Loucy (cell line): ENCODE data around the gene ITPK1.

ENCODE experiments used
- H2AFZ ChIP-seq: fragments of 200-600 bp; sonication (generic); 2 replicates; pipeline ENCODE4 v1.6.0; 2016; ENCODE audit warnings: antibody characterized with exemption, mild to moderate bottlenecking, low read length, moderate library complexity
- H3F3A ChIP-seq: fragments of 200-600 bp; 2 replicates; pipeline ENCODE4 v1.6.0; 2016; ENCODE audit warnings: antibody characterized with exemption, low read depth, mild to moderate bottlenecking
- H3K27me3 ChIP-seq: fragments of 200-600 bp; sonication (generic); 2 replicates; pipeline ENCODE4 v1.6.1; 2014; ENCODE audit warnings: low read length, mild to moderate bottlenecking; ENCODE audit not compliant: insufficient read depth, poor library complexity, severe bottlenecking
- H3K36me3 ChIP-seq: fragments of 200-600 bp; sonication (generic); 2 replicates; pipeline ENCODE4 v1.6.1; 2016; ENCODE audit warnings: low read length; ENCODE audit not compliant: insufficient read depth
- H3K4me1 ChIP-seq: fragments of 200-600 bp; sonication (generic); 2 replicates; pipeline ENCODE4 v1.5.1; 2014; ENCODE audit warnings: low read length, mild to moderate bottlenecking; ENCODE audit not compliant: insufficient read depth, poor library complexity, severe bottlenecking
- H3K4me2 ChIP-seq: fragments of 200-600 bp; sonication (generic); 2 replicates; pipeline ENCODE4 v1.6.0; 2014; ENCODE audit warnings: antibody characterized with exemption, low read length, low read depth, mild to moderate bottlenecking; ENCODE audit not compliant: poor library complexity, severe bottlenecking
- H3K4me3 ChIP-seq: fragments of 200-600 bp; sonication (generic); 2 replicates; pipeline ENCODE4 v1.5.1; 2014; ENCODE audit warnings: low read length, mild to moderate bottlenecking, mixed read lengths; ENCODE audit not compliant: poor library complexity, severe bottlenecking
- H3K79me2 ChIP-seq: fragments of 200-600 bp; sonication (generic); 2 replicates; pipeline ENCODE4 v1.6.1; 2014; ENCODE audit warnings: low read length; ENCODE audit not compliant: insufficient read depth
- H3K9ac ChIP-seq: fragments of 200-600 bp; sonication (generic); 2 replicates; pipeline ENCODE4 v1.6.0; 2014; ENCODE audit warnings: mild to moderate bottlenecking, low read depth, low read length, moderate library complexity; ENCODE audit not compliant: poor library complexity, severe bottlenecking
- H3K9me2 ChIP-seq: fragments of 200-600 bp; sonication (generic); replicated peaks from 2 replicates; pipeline ENCODE4 v1.6.1; 2016; ENCODE audit warnings: low read depth, low read length, mixed read lengths
- H3K9me3 ChIP-seq: fragments of 200-600 bp; sonication (generic); 2 replicates; pipeline ENCODE4 v1.6.1; 2014; ENCODE audit warnings: mild to moderate bottlenecking, antibody characterized with exemption, low read length, low read depth; ENCODE audit not compliant: insufficient read depth
- H4K20me1 ChIP-seq: fragments of 200-600 bp; sonication (generic); 2 replicates; pipeline ENCODE4 v1.6.0; 2014; ENCODE audit warnings: antibody characterized with exemption, low read length, mild to moderate bottlenecking; ENCODE audit not compliant: insufficient read depth, poor library complexity, severe bottlenecking
- EZH2phosphoT487 ChIP-seq: fragments of 200-600 bp; IDR thresholded peaks from 2 replicates; pipeline ENCODE4 v1.6.1; 2018; ENCODE audit warnings: antibody characterized with exemption, mild to moderate bottlenecking, moderate library complexity, borderline replicate concordance
- TF ChIP-seq, protein P1 (sequence below): fragments of 200-600 bp; sonication (generic); conservative IDR thresholded peaks from 2 replicates; pipeline ENCODE4 v1.5.1; 2014; ENCODE audit warnings: mild to moderate bottlenecking, antibody characterized with exemption, low read length

ITPK1 gene

DNA sequence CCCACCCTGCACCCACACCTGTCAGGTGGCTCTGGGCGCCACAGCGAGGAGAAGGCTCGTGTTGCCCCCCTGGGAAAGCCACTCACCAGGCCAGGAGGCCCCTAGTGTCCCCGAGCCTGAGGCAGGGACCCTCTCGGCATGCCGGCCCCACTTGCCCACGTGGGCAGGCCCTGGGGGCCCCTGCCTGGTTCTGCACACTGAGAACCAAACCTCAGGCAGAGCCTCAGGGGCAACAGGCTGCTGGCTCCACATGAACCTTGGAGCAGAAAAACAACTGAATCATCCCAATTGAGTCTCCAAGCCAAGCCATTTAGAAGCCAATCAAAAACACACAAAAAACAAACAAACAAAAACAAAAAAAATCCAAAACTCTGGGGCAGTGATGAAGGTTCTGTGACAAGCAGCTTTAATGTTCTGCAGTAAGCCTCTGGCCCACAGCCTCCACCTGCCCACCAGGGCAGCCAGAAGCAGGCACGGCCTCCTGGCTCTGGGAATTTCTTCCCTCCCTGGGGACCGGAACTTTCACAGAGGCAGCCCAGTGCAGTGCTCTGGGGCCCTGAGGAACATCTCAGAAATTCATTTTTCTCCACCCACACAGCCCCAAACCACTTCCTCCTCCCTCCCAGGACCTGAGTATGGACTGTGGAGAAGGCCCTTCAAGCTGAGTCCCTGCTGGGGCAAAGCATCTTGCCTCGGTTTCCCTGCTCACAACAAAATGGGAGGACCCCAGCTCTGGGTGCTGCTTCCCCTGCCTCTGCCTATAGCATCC lies 102.6 kb downstream of the ITPK1 start:
- TF ChIP-seq EZH2phosphoT487 = no peak
- TF ChIP-seq, protein P1, sequence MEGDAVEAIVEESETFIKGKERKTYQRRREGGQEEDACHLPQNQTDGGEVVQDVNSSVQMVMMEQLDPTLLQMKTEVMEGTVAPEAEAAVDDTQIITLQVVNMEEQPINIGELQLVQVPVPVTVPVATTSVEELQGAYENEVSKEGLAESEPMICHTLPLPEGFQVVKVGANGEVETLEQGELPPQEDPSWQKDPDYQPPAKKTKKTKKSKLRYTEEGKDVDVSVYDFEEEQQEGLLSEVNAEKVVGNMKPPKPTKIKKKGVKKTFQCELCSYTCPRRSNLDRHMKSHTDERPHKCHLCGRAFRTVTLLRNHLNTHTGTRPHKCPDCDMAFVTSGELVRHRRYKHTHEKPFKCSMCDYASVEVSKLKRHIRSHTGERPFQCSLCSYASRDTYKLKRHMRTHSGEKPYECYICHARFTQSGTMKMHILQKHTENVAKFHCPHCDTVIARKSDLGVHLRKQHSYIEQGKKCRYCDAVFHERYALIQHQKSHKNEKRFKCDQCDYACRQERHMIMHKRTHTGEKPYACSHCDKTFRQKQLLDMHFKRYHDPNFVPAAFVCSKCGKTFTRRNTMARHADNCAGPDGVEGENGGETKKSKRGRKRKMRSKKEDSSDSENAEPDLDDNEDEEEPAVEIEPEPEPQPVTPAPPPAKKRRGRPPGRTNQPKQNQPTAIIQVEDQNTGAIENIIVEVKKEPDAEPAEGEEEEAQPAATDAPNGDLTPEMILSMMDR = no peak
- H3K36me3 ChIP-seq = peaks cover 43% of the 10 kb centered on the region; the same call in 1 of the 2 replicates
- H3K9ac ChIP-seq = no peak overlapping the region
- peaks cover 15% of the 10 kb centered on the region for H3K4me1 ChIP-seq
- H4K20me1 ChIP-seq = no peaks in the 10 kb centered on the region
- no peaks in the 10 kb centered on the region for H3K9me3 ChIP-seq
- H3F3A ChIP-seq = no peaks in the 10 kb centered on the region
- no peaks in the 10 kb centered on the region for H3K27me3 ChIP-seq
- peaks cover 3% of the 10 kb centered on the region; the same call in 1 of the 2 replicates for H3K79me2 ChIP-seq
- H2AFZ ChIP-seq = no peak overlapping the region
- H3K4me3 ChIP-seq = no peak overlapping the region
- no peaks in the 10 kb centered on the region for H3K9me2 ChIP-seq
- H3K4me2 ChIP-seq = no peak overlapping the region

DNA sequence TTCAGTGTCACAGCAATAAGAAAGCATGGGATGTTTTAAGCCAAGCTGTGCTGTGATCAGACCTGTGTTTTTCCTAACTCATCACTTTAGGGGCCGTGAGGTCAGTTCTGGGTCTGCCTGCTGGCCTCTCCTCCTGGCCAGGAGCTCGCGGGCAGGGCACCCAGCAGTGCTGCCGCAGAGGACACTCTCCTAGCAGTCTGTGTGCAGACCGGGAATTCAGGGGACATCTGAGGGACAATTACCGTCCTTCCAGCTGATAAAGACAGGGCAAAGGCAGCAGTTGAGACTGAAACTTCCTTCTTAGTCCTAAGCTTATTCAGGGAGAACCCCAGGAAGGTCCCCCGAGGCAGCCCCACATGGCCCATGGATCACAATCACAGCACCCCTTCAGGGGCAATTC lies 103.2 kb downstream of the ITPK1 start:
- no peak overlapping the region for H2AFZ ChIP-seq
- H3K27me3 ChIP-seq = no peaks in the 10 kb centered on the region
- H4K20me1 ChIP-seq = no peaks in the 10 kb centered on the region
- H3K9ac ChIP-seq = no peak overlapping the region
- H3K9me2 ChIP-seq = no peaks in the 10 kb centered on the region
- H3K36me3 ChIP-seq = peaks cover 45% of the 10 kb centered on the region; the same call in 1 of the 2 replicates
- TF ChIP-seq, protein P1 = no peak
- TF ChIP-seq EZH2phosphoT487 = no peak
- peaks cover 15% of the 10 kb centered on the region for H3K4me1 ChIP-seq
- peaks cover 3% of the 10 kb centered on the region; the same call in 1 of the 2 replicates for H3K79me2 ChIP-seq
- no peaks in the 10 kb centered on the region for H3F3A ChIP-seq
- H3K4me2 ChIP-seq = no peak overlapping the region
- no peaks in the 10 kb centered on the region for H3K9me3 ChIP-seq
- H3K4me3 ChIP-seq = no peak overlapping the region

DNA sequence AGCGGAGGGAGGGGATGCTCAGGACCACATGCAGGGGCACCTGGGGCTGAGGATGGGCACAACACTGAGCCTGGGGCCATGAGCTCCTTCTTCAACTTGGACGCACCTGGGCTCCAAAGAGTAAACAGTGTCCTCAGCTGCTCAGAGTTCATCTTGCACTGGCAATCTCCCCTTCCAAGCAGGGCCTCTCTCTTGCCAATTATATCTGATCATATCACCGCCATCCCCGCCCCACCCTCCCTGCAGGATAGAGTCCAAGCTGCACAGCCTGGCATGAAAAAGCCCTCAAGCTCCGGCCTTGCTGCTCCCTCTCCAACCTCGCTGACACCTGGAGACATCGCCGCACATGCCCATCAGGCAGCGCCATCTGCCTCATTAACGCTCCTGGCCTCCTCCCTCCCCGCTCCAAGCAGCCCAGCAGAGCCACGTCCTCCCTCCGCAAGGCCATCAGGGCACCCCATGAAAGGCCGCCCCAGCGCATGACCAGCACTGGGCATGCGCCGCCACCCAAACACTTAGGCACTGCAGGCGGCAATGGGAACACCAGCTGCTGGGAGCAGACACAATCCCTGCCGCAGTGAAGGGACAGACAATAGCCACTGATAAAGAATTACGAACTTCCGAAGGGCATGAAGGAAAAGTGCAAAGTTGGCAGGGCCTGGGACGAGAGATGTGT lies 103.9 kb downstream of the ITPK1 start:
- peaks cover 15% of the 10 kb centered on the region for H3K4me1 ChIP-seq
- H3K36me3 ChIP-seq = peaks cover 45% of the 10 kb centered on the region; the same call in 1 of the 2 replicates
- no peak overlapping the region for H3K4me3 ChIP-seq

More for the DNA sequence above, 103.9 kb downstream of the ITPK1 start:
- H3F3A ChIP-seq = no peaks in the 10 kb centered on the region
- H2AFZ ChIP-seq = no peak overlapping the region
- no peak overlapping the region for H3K4me2 ChIP-seq
- TF ChIP-seq, protein P1 = no peak
- TF ChIP-seq EZH2phosphoT487 = no peak
- H3K9ac ChIP-seq = no peak overlapping the region
- H3K79me2 ChIP-seq = peaks cover 3% of the 10 kb centered on the region; the same call in 1 of the 2 replicates
- no peaks in the 10 kb centered on the region for H3K9me2 ChIP-seq
- no peaks in the 10 kb centered on the region for H4K20me1 ChIP-seq
- no peaks in the 10 kb centered on the region for H3K9me3 ChIP-seq
- H3K27me3 ChIP-seq = no peaks in the 10 kb centered on the region
